Stimulated activated naive CD8-positive, alpha-beta T cell treated with anti-CD3 and anti-CD28 coated beads, Interleukin-15, Interleukin-2, amounts not matched to agents 100 ng/mL and 50 ng/mL, for 24 hours (primary cell): ENCODE measurements around the gene GJB4.
"Not testable (repeated sequence)": the region's sequence is repeated elsewhere in the genome, so short reads cannot be mapped to it uniquely, and the experiment has no call there.

Experiments
- H3K27ac Mint-ChIP-seq: one replicate; pipeline ENCODE4 v1.8.0; 2021; ENCODE audit warnings: mild to moderate bottlenecking, mixed read lengths
- H3K27me3 Mint-ChIP-seq: one replicate; pipeline ENCODE4 v1.8.0; 2021; ENCODE audit warnings: mixed read lengths
- H3K36me3 Mint-ChIP-seq: one replicate; pipeline ENCODE4 v1.8.0; 2021; ENCODE audit warnings: low read depth, mixed read lengths
- H3K4me1 Mint-ChIP-seq: one replicate; pipeline ENCODE4 v1.8.0; 2021; ENCODE audit warnings: low read depth, mixed read lengths
- H3K4me3 Mint-ChIP-seq: one replicate; pipeline ENCODE4 v1.8.0; 2021; ENCODE audit warnings: mild to moderate bottlenecking, mixed read lengths
- H3K9me3 Mint-ChIP-seq: one replicate; pipeline ENCODE4 v1.8.0; 2021; ENCODE audit warnings: mixed read lengths

GJB4 gene

GRCh38 chr1:34794001-34794789, 34.7 kb downstream of the GJB4 start:
- Mint-ChIP-seq H3K4me3 (no peak overlapping the region), H3K27ac (no peak overlapping the region), H3K27me3 (peaks cover 27% of the 10 kb centered on the region), H3K9me3 (no peaks in the 10 kb centered on the region), H3K36me3 (no peaks in the 10 kb centered on the region), H3K4me1 (peaks cover 3% of the 10 kb centered on the region)

- H3K27ac Mint-ChIP-seq = no peak overlapping the region
- H3K4me1 Mint-ChIP-seq = peaks cover 3% of the 10 kb centered on the region
- no peaks in the 10 kb centered on the region for H3K36me3 Mint-ChIP-seq
- H3K27me3 Mint-ChIP-seq = peaks cover 26% of the 10 kb centered on the region
- no peak overlapping the region for H3K4me3 Mint-ChIP-seq
- no peaks in the 10 kb centered on the region for H3K9me3 Mint-ChIP-seq
Measured at GRCh38 chr1:34794790-34795180, 35.2 kb downstream of the GJB4 start.

- no peak overlapping the region for H3K4me3 Mint-ChIP-seq
- H3K36me3 Mint-ChIP-seq = no peaks in the 10 kb centered on the region
- peaks cover 19% of the 10 kb centered on the region for H3K27me3 Mint-ChIP-seq
- H3K4me1 Mint-ChIP-seq = peaks cover 14% of the 10 kb centered on the region
- H3K27ac Mint-ChIP-seq = no peak overlapping the region
- H3K9me3 Mint-ChIP-seq = no peaks in the 10 kb centered on the region
Measured at GRCh38 chr1:34795916-34796315, 36.4 kb downstream of the GJB4 start.

- H3K27ac Mint-ChIP-seq = no peak overlapping the region
- H3K9me3 Mint-ChIP-seq = no peaks in the 10 kb centered on the region
- no peak overlapping the region for H3K4me3 Mint-ChIP-seq
- peaks cover 14% of the 10 kb centered on the region for H3K4me1 Mint-ChIP-seq
- no peaks in the 10 kb centered on the region for H3K36me3 Mint-ChIP-seq
- peaks cover 12% of the 10 kb centered on the region for H3K27me3 Mint-ChIP-seq
Measured at GRCh38 chr1:34796990-34797389, 37.5 kb downstream of the GJB4 start.

GRCh38 chr1:34800214-34800613, 40.7 kb downstream of the GJB4 start:
- Mint-ChIP-seq H3K36me3 (peaks cover 9% of the 10 kb centered on the region), H3K4me1 (peaks cover 11% of the 10 kb centered on the region), H3K4me3 (no peak overlapping the region), H3K9me3 (peaks cover 9% of the 10 kb centered on the region), H3K27me3 (no peaks in the 10 kb centered on the region), H3K27ac (peak overlapping the region; percentile 36)

GRCh38 chr1:34803770-34804169, 44.2 kb downstream of the GJB4 start:
- Mint-ChIP-seq H3K27ac (no peak overlapping the region), H3K9me3 (peaks cover 9% of the 10 kb centered on the region), H3K4me1 (peaks cover 11% of the 10 kb centered on the region), H3K36me3 (peaks cover 9% of the 10 kb centered on the region), H3K27me3 (no peaks in the 10 kb centered on the region), H3K4me3 (no peak overlapping the region)

- H3K4me1 Mint-ChIP-seq = no peaks in the 10 kb centered on the region
- H3K9me3 Mint-ChIP-seq = peaks cover 12% of the 10 kb centered on the region
- H3K4me3 Mint-ChIP-seq = no peak overlapping the region
- H3K27ac Mint-ChIP-seq = no peak overlapping the region
- H3K36me3 Mint-ChIP-seq = peaks cover 9% of the 10 kb centered on the region
- no peaks in the 10 kb centered on the region for H3K27me3 Mint-ChIP-seq
Measured at GRCh38 chr1:34806396-34806795, 46.9 kb downstream of the GJB4 start.

- H3K36me3 Mint-ChIP-seq = peaks cover 9% of the 10 kb centered on the region
- H3K4me3 Mint-ChIP-seq = no peak overlapping the region
- peaks cover 12% of the 10 kb centered on the region for H3K9me3 Mint-ChIP-seq
- no peaks in the 10 kb centered on the region for H3K27me3 Mint-ChIP-seq
- H3K4me1 Mint-ChIP-seq = no peaks in the 10 kb centered on the region
- H3K27ac Mint-ChIP-seq = no peak overlapping the region
Measured at GRCh38 chr1:34808051-34808810, 48.7 kb downstream of the GJB4 start.

GRCh38 chr1:34810781-34811180, 51.2 kb downstream of the GJB4 start:
- not testable (repeated sequence) for H3K4me3 Mint-ChIP-seq, H3K9me3 Mint-ChIP-seq, H3K27me3 Mint-ChIP-seq, H3K36me3 Mint-ChIP-seq, H3K4me1 Mint-ChIP-seq, H3K27ac Mint-ChIP-seq
